ENCODE measurements around the gene EIF4EBP2. TPM values are rescaled to one million over a fixed set of nuclear protein-coding genes. Genes with fewer than 3 reads are reported as not detected.

Gene EIF4EBP2
- total RNA-seq, 1 experiment from 2014 or later: 91.9 TPM

DNA sequence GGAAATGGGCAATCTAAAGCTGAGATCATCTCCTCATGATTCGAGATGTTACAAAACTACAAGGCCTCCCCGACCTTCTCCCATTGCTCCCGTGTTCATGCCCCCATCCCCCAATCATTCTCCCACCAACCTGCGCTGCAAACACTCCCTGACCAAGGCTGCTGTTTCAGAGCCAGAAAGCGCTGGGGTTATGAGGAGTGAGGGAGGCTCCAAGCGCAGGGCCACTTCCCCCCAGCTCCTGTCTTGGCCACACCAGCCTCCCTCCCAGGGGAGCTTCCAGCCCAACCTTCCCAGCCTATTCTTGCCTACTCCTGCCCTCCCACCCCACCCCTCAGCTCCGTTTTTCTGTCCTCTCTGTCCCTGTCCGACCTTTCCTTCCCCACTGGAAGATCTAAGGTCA, 52.2 kb downstream of the EIF4EBP2 start:
- TF ChIP-seq, protein P1, sequence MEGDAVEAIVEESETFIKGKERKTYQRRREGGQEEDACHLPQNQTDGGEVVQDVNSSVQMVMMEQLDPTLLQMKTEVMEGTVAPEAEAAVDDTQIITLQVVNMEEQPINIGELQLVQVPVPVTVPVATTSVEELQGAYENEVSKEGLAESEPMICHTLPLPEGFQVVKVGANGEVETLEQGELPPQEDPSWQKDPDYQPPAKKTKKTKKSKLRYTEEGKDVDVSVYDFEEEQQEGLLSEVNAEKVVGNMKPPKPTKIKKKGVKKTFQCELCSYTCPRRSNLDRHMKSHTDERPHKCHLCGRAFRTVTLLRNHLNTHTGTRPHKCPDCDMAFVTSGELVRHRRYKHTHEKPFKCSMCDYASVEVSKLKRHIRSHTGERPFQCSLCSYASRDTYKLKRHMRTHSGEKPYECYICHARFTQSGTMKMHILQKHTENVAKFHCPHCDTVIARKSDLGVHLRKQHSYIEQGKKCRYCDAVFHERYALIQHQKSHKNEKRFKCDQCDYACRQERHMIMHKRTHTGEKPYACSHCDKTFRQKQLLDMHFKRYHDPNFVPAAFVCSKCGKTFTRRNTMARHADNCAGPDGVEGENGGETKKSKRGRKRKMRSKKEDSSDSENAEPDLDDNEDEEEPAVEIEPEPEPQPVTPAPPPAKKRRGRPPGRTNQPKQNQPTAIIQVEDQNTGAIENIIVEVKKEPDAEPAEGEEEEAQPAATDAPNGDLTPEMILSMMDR (conservative IDR thresholded peaks at IDR 0.05; ENCODE audit: low read depth, low read length): no peak
- TF ChIP-seq EZH2 (IDR thresholded peaks at IDR 0.05; ENCODE audit: borderline replicate concordance, low read depth, low read length, poor library complexity, severe bottlenecking): no peak
- Histone ChIP-seq H3K27me3 (replicated peaks; ENCODE audit: insufficient read depth, low read depth, low read length, poor library complexity) (no peaks in the 10 kb centered on the region), H3K4me3 (ENCODE audit: low read depth, low read length, poor library complexity, severe bottlenecking) (no peak overlapping the region), H3K27ac (ENCODE audit: low read depth, low read length, poor library complexity, severe bottlenecking) (no peak overlapping the region), H3K9me3 (ENCODE audit: low read depth, low read length, poor library complexity, severe bottlenecking) (no peaks in the 10 kb centered on the region), H3K4me1 (ENCODE audit: insufficient read depth, low read length, poor library complexity, severe bottlenecking) (peaks cover 10% of the 10 kb centered on the region), H3K36me3 (ENCODE audit: insufficient read depth, low read length, poor library complexity, severe bottlenecking) (no peaks in the 10 kb centered on the region)
- CTCF ChIA-PET: no interaction called here
- BruUV-seq (replicated peaks): no TSS peak
- intact Hi-C loops (cut with micrococcal nuclease; ENCODE audit: unreplicated experiment): no loop called here
- no peak for DNase-seq (ENCODE audit: low spot score)
- POLR2A ChIA-PET (ENCODE audit: low non-redundant PET): no interaction called here

- DNase-seq (ENCODE audit: low spot score): no peak
- CTCF ChIA-PET: no interaction called here
- intact Hi-C loops (cut with micrococcal nuclease; ENCODE audit: unreplicated experiment): no loop called here
- no TSS peak for BruUV-seq (replicated peaks)
- Histone ChIP-seq H3K4me1 (ENCODE audit: insufficient read depth, low read length, poor library complexity, severe bottlenecking) (peaks cover 17% of the 10 kb centered on the region), H3K9me3 (ENCODE audit: low read depth, low read length, poor library complexity, severe bottlenecking) (no peaks in the 10 kb centered on the region), H3K27me3 (replicated peaks; ENCODE audit: insufficient read depth, low read depth, low read length, poor library complexity) (no peaks in the 10 kb centered on the region), H3K36me3 (ENCODE audit: insufficient read depth, low read length, poor library complexity, severe bottlenecking) (no peaks in the 10 kb centered on the region), H3K4me3 (ENCODE audit: low read depth, low read length, poor library complexity, severe bottlenecking) (no peak overlapping the region), H3K27ac (ENCODE audit: low read depth, low read length, poor library complexity, severe bottlenecking) (no peak overlapping the region)
- TF ChIP-seq EZH2 (IDR thresholded peaks at IDR 0.05; ENCODE audit: borderline replicate concordance, low read depth, low read length, poor library complexity, severe bottlenecking): no peak
- TF ChIP-seq, protein P1 (conservative IDR thresholded peaks at IDR 0.05; ENCODE audit: low read depth, low read length): no peak
- POLR2A ChIA-PET (ENCODE audit: low non-redundant PET): interaction anchor here (0.5 kb wide), 1 partner anchor 76 kb away, joined by 4 read pairs; no protein-coding TSS in a partner anchor
Observed at GRCh38 chr10:70457759-70458305, 53.9 kb downstream of the EIF4EBP2 start.

GRCh38 chr10:70458329-70459060, 54.5 kb downstream of the EIF4EBP2 start:
- peaks cover 20% of the 10 kb centered on the region for H3K4me1 ChIP-seq (ENCODE audit: insufficient read depth, low read length, poor library complexity, severe bottlenecking)
- CTCF ChIA-PET: interaction anchor here (0.7 kb wide), 1 partner anchor 286 kb away, joined by 3 read pairs; no protein-coding TSS in a partner anchor
- H3K27me3 ChIP-seq (replicated peaks; ENCODE audit: insufficient read depth, low read depth, low read length, poor library complexity): no peaks in the 10 kb centered on the region
- peak overlapping the region; percentile 38 for H3K4me3 ChIP-seq (ENCODE audit: low read depth, low read length, poor library complexity, severe bottlenecking)
- H3K9me3 ChIP-seq (ENCODE audit: low read depth, low read length, poor library complexity, severe bottlenecking): no peaks in the 10 kb centered on the region
- no TSS peak for BruUV-seq (replicated peaks)
- POLR2A ChIA-PET (ENCODE audit: low non-redundant PET): interaction anchor here (0.5 kb wide), 1 partner anchor 75 kb away, joined by 4 read pairs; no protein-coding TSS in a partner anchor
- H3K36me3 ChIP-seq (ENCODE audit: insufficient read depth, low read length, poor library complexity, severe bottlenecking): no peaks in the 10 kb centered on the region
- TF ChIP-seq EZH2 (IDR thresholded peaks at IDR 0.05; ENCODE audit: borderline replicate concordance, low read depth, low read length, poor library complexity, severe bottlenecking): no peak
- TF ChIP-seq, protein P1 (conservative IDR thresholded peaks at IDR 0.05; ENCODE audit: low read depth, low read length): no peak
- DNase-seq (ENCODE audit: low spot score): peak; percentile 39
- no peak overlapping the region for H3K27ac ChIP-seq (ENCODE audit: low read depth, low read length, poor library complexity, severe bottlenecking)
- intact Hi-C loops (cut with micrococcal nuclease; ENCODE audit: unreplicated experiment): no loop called here

All from A673 (cell line).